T-helper 1 cell (primary cell): ENCODE data around the gene TPT1.
"Not testable (repeated sequence)": the region's sequence is repeated elsewhere in the genome, so short reads cannot be mapped to it uniquely, and the experiment has no call there.

Experiments used
- DNase-seq, 5 donors: peaks; one replicate each; pipeline ENCODE4 v3.0.0-alpha.2; 2012 to 2020
- total RNA-seq, 4 donors: gene quantifications; one replicate each; lab custom pipeline; 2026; lab: John Stamatoyannopoulos, UW

TPT1 gene
- 3,643 to 5,241 (median 4,598) reads per million in 4 donors for total RNA-seq

- peak; percentile 100 for DNase-seq
Observed at GRCh38 chr13:45341034-45341798, at the start of gene TPT1. Gene TPT1 (minus strand): TSS chr13:45341183. CDS start chr13:45341069, 114 bp downstream.

DNA sequence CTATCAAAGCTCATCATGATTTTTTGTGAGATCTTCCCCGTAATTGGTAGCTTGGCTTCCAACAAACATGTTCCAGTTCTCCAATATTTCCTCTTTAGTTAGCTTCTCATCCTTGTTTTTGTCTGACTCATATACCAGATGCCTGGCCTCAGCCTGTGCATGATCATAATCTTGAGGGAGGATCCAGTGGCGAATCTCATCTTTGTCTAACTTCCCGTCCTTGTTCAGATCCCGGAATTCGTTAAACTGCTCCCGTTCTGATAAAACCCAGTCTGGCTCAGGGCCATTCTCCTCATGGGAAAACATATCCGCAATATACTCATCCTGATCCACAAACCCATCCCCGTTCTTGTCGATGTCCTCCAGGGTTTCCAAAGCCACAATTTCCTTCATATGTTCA lies 49.4 kb upstream of the TPT1 start:
- DNase-seq: not testable (repeated sequence)

DNA sequence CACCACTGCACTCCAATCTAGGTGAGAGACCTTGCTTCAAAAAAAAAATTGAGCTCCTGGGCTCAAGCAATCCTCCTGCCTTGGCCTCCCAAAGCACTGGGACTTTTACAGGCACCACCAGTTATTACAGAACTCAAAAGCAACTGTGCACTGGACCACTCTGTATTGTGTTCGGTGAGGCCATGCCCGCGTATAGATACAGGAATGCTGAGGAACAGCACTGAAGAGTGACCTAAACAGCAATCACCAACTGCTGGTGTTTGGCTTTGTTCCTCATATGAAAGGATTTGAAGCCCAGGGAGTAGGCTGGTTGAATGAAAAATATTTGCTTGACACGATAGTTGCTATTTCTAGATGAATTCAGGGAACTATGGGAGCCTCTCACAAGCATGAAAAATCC lies 47.7 kb upstream of the TPT1 start:
- DNase-seq: no peak

DNA sequence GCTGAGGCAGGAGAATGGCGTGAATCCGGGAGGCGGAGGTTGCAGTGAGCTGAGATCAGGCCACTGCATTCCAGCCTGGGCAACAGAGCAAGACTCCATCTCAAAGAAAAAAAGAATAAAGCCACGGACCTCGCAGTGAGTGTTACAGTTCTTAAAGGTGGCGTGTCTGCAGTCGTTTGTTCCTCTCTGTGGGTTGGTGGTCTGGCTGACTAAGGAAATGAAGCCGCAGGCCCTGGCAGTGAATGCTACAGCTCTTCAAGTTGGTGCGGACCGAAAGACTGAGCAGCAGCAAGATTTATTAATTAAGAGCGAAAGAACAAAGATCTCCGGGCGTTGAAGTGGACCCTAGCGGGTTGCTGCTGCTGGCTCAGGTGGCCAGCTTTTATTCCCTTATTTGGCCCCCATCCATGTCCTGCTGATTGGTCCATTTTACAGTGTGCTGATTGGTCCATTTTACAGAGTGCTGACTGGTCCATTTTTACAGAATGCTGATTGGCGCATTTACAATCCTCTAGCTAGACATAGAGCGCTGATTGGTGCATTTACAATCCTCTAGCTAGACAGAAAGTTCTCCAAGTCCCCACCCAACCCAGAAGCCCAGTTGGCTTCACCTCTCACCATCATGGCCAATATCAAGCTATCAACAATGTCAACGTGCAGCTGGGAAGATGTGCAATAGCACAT lies 46.1 kb upstream of the TPT1 start:
- not testable (repeated sequence) for DNase-seq

DNA sequence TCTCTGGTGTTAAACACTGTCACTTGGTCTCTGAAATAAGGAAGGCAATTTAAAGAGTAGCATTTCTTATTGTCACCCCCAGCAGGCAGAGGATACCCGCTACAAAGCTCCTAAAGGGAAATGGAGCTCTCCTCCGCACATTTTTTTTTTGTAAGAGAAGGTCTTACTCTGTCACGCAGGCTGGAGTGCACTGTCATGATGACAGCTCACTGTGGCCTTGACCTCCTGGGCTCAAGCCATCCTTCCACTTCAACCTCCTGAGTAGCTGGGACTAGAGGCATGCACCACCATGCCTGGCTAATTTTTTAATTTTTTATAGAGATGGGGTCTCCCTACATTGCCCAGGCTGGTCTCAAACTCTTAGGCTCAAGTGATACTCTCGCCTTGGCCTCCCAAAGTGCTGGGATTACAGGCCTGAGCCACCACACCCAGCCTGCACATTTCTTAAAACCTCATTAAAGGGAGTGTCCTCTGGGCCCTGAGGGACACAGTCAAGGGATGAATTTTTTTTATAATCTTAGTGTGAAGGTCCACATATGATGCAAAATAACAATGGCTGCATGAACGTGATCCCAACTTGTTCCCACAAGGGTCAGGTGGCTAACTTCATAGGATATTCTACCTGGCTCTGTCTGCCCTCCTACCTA lies 45.0 kb upstream of the TPT1 start:
- DNase-seq: no peak

DNA sequence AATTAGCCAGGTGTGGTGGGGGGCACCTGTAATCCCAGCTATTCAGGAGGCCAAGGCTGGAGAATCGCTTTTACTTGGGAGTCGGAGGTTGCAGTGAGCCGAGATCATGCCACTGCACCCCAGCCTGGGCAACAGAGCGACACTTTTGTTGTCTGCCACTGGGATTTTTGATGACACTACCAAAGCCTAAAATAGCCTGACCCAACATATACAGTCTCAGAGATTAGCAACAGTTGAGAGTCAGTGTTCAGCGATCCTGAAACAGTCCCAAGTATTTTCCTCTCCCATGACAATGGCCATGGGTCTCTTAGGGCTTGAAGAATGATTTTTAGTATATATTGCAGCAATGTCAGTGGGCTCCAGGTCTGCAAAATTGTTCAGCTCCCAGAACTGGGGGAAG lies 44.3 kb upstream of the TPT1 start:
- DNase-seq: no peak

DNA sequence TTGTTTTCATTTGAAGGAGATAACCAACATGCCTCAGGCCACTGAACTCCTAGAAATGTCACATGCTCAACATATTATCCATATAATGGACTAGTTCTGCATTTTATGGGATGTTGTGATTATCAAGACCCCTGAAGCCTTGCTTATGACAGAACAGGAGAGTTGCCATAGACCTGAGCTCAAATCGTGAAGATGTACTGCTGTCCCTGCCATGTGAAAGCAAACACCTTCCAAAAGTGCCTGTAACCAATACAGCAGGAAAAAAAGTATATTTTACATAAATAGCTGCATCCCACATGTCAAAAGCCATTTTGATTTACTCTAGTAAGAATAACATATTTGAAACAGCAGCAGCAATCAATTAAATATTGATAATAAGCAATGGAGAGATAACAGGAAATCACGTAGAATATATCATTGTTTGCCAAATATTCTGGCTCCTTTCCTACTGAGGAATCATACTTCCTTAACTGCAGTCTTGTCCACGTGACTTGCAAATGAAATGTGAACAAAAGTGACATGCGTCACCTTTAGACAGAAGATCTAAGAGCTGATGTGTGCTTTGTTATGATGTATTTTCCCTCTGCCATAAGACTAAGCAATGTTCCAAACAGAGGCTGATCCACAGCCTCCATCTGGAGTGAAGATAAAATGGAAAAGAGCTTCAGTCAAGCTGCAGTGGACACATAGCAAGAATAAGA lies 43.6 kb upstream of the TPT1 start:
- DNase-seq: no peak

DNA sequence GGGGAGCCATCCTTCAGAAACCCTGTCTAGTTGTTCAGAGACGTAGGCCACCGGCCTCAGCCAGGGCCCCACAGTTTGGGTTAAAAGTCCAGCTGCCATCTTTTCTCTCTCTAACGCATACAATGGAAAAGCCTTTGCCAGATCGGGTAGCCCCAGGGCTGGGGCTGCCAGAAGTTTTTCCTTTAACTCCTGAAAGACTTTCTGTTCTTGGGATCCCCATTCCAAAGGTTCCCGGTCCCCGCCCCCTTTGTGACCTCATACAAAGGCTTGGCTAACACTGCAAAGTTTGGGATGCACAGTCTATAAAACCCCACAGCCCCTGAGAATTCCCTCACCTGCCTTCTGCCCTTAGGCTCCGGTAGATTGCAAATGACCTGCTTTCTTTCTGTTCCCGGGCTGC lies 41.8 kb upstream of the TPT1 start:
- not testable (repeated sequence) for DNase-seq

DNA sequence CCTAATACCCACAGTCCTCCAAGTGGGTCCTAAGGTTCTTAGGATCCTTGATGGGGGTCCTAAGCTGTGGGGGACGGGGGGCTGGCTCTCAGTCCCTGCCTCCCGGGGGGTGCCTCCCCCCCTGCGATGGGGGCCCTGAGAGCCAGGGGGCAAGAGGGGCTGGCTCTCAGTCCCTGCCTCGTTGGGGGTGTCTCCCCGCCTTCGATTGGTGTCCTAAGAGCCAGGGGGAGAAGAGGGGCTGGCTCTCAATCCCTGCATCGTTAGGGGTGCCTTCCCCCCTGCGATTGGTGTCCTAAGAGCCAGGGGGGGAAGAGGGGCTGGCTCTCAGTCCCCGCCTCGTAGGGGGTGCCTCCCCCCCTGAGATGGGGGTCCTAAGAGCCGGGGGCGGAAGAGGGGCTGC lies 40.2 kb upstream of the TPT1 start:
- DNase-seq: no peak

- not testable (repeated sequence) for DNase-seq
Observed at GRCh38 chr13:45380708-45381107, 39.7 kb upstream of the TPT1 start.

- DNase-seq: not testable (repeated sequence)
Observed at GRCh38 chr13:45379516-45379915, 38.5 kb upstream of the TPT1 start.

DNA sequence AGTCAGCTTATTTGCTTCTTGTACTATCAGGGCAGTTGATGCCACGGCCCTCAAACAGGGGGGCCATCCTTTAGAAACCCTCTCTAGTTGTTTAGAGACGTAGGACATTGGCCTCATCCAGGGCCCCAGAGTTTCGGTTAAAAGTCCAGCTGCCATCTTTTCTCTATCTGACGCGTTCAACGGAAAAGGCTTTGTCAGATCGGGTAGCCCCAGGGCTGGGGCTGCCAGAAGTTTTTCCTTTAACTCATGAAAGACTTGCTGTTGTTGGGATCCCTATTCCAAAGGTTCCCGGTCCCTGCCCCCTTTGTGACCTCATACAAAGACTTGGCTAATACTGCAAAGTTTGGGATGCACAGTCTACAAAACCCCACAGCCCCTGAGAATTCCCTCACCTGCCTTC lies 37.8 kb upstream of the TPT1 start:
- not testable (repeated sequence) for DNase-seq

DNA sequence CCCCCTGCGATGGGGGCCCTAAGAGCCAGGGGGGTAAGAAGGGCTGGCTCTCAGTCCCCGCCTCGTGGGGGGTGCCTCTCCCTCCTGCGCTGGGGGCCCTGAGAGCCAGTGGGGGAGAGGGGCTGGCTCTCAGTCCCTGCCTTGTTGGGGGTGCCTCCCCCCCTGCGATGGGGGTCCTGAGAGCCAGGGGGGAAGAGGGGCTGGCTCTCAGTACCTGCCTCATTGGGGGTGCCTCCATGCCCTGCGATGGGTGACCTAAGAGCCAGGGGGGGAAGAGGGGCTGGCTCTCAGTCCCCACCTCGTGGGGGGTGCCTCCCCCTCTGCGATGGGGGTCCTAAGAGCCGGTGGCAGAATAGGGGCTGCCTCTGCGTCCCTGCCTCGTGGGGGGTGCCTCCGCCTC lies 36.3 kb upstream of the TPT1 start:
- DNase-seq: not testable (repeated sequence)

- not testable (repeated sequence) for DNase-seq
Observed at GRCh38 chr13:45376651-45377050, 35.7 kb upstream of the TPT1 start.

DNA sequence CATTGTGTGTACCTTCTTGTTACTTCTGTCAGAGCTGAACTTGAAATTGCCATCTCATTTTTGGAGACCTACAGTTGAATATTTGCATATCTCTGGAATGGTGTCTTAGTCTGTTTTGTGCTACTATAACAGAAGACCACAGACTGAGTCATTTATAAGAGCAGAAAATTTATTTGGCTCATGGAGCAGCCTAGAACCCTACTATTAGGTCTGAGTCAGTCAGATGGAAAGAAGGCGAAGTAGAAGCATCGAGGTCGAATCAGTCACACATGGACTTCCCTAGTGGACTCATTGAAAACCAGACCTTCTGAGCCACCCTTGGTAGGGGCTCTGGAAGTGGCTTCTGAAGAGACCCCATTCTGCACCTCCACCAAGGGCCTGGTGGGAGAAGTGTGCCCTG lies 33.9 kb upstream of the TPT1 start:
- DNase-seq: no peak

GRCh38 chr13:45373162-45373547 lies 32.2 kb upstream of the TPT1 start:
- no peak for DNase-seq

GRCh38 chr13:45372189-45373161 lies 31.5 kb upstream of the TPT1 start:
- DNase-seq: no peak

DNA sequence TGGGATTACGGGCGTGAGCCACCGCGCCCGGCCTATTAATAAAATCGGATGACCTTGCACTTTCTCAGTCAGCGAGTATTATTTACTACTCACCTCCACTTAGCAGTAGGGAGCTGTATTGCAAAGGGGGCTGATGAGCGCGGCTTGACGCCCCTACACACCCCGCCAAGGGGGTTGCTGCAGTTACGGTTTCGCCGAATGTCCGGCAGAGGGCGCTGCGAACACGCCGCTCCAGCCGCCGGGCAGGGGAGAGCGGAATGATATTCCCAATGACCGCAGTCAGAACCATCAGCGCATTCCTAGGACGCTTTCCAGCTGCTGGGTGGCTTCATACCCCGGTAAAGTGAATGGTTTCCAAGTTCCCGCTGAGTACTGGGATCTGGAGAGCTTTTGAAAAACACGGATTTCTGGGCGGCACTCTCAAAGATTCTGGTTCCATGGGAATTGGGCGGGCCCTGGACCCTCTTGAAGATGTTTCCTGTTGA lies 30.0 kb upstream of the TPT1 start:
- DNase-seq: peak; percentile 15 to 45 (median 32)

DNA sequence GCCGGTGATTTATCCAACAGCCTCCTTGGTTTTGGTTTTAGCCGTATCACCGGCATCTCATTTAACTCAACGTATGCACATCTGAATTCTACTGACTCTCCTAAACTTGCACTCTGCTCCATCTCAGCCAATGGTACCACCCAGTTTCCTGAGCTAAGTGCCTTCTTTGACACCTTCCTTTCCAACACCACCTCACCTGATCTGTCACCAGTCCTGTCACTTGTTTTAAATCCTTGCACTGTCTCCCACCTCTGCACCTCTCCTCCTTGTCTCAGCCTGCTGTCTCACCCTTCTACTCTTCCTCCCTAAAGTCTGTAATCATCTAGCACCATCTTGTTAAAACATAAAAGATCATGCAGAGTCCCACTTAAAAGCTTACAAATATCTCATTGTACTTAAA lies 28.1 kb upstream of the TPT1 start:
- no peak for DNase-seq

DNA sequence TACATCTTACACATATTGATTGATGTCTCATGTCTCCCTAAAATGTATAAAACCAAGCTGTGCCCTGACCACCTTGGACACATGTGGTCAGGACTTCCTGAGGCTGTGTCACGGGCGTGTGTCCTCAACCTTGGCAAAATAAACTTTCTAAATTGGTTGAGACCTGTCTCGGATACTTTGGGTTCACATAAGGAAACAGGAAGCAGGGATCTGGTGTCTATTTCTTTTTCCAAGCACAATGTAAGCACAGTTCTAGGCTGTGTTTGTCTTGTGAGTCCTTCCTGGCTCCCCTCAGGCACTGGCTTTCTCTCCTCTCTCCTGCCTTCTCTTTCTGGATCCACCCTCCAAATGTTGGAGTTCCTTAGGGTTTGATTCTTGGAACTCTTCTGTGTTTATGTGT lies 27.6 kb upstream of the TPT1 start:
- DNase-seq: no peak

GRCh38 chr13:45368005-45368404 lies 27.0 kb upstream of the TPT1 start:
- DNase-seq: no peak

DNA sequence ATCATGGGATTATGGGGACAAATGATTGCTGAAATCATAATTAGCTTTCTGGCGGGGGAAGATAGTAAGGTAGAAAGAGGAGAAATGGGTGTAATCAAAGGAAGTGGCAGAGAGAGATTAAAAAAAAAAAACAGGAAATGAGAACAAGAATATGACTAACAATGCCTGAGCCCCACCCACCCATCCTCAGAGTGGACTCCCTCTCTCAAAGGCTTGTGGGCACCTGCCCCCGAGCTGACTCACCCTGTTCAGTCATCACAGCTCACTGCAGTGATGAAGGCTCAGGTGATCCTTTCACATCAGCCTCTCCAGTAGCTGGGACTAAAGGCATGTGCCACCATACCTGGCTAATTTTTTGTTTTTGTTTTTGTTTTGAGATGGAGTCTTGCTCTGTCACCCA lies 26.4 kb upstream of the TPT1 start:
- peak; percentile 76 to 95 (median 86) for DNase-seq
